Heart right ventricle (tissue), 16 donors: Measurements from ENCODE around the gene INSM1. TPM values are rescaled to one million over a fixed set of nuclear protein-coding genes. Genes with fewer than 3 reads are reported as not detected.

Source experiments
- ATAC-seq, 8 donors: fragments of 200-7000 bp; cut with Tn5 transposase; one replicate each; pipeline ENCODE4 v1.9.1; 2020; ENCODE audit warnings: mild to moderate bottlenecking in 8 of 8, moderate library complexity in 8 of 8, moderate number of reproducible peaks in 1 of 8
- DNase-seq, 2 donors: peaks; one replicate each; pipeline ENCODE4 v3.0.0-alpha.2; 2020
- H3K27ac ChIP-seq, 10 donors: fragments of 200-600 bp; sonication (generic) in 2 of 10; one replicate each; pipeline versions ENCODE4 v1.5.0 to v1.8.0; 2020 to 2022; ENCODE audit warnings: mild to moderate bottlenecking in 3 of 10
- H3K27me3 ChIP-seq, 7 donors: fragments of 200-600 bp; one replicate each; pipeline ENCODE4 v1.8.0; 2021 to 2022; ENCODE audit warnings: mild to moderate bottlenecking in 2 of 7
- H3K36me3 ChIP-seq, 9 donors: fragments of 200-600 bp; sonication (generic) in 1 of 9; one replicate each; pipeline versions ENCODE4 v1.5.0 to v1.8.0; 2020 to 2022; ENCODE audit warnings: mild to moderate bottlenecking in 2 of 9
- H3K4me1 ChIP-seq, 9 donors: fragments of 200-600 bp; sonication (generic) in 1 of 9; one replicate each; pipeline versions ENCODE4 v1.5.0 to v1.8.0; 2020 to 2022; ENCODE audit warnings: mild to moderate bottlenecking in 4 of 9
- H3K4me3 ChIP-seq, 10 donors: fragments of 200-600 bp; sonication (generic) in 2 of 10; one replicate each; pipeline versions ENCODE4 v1.5.0 to v1.8.0; 2020 to 2022; ENCODE audit warnings: mild to moderate bottlenecking in 7 of 10, moderate library complexity in 2 of 10
- H3K9me3 ChIP-seq, 11 donors: fragments of 200-600 bp in 10 of 11; sonication (generic) in 2 of 11; one replicate each; pipeline versions ENCODE4 v1.5.0 to v1.8.0; 2013 to 2022; ENCODE audit warnings: mild to moderate bottlenecking in 2 of 11, control low read depth in 1 of 11, moderate library complexity in 1 of 11
- WGBS, 2 donors: extraction: QIAGEN DNeasy Blood & Tissue Kit; methylation state at CpG; one replicate each; pipeline ENCODE4 v1.1.7; 2013; ENCODE audit warnings: inconsistent platforms in 1 of 2; 5-methylcytosine and 5-hydroxymethylcytosine counted together
- intact Hi-C, 10 donors: fragments of 100-400 bp; cut with DNase I; formaldehyde crosslinking; loops; one replicate each; pipeline versions ENCODE4 v1.11.1 to v1.14.2; 2022
- polyA plus RNA-seq, 2 donors: library from polyadenylated mRNA; stranded (reverse); fragments of 200-250 nt; gene quantifications; one replicate each; pipeline ENCODE4 v1.2.3, GENCODE V29; 2013
- total RNA-seq, 10 donors: library from RNA; stranded (reverse); fragmentation: NEBNext Ultra II Directional in 3 of 10; extraction: Animal tissue kit (Norgen Biotek cat#: 25700) in 3 of 10; gene quantifications; one replicate each; pipeline versions ENCODE4 v1.2.1 to v1.2.4, GENCODE V29; 2021 to 2023
- TF ChIP-seq, protein P1 (sequence below), 9 donors: fragments of 200-600 bp; sonication (generic) in 2 of 9; IDR thresholded peaks; one replicate each; pipeline versions ENCODE4 v1.5.0 to v1.8.0; 2021 to 2022; ENCODE audit warnings: antibody characterized with exemption in 9 of 9, mild to moderate bottlenecking in 5 of 9, moderate library complexity in 1 of 9
- donor health status: Arrhythmogenic right ventricular cardiomyopathy.
- donor health status: ischemic (EF 13 %, LVEDD 7.1; RV severe dilation, severe dysfunction).
- donor health status: healthy with polysubstance abuse.
- donor health status: DM: no; HTN: yes; CAD: no.
- donor health status: DM: no; HTN: no; CAD: no.
- donor health status: ischemic (EF 25% LVEDD 6.9; RV normal size, moderate dysfunction).
- donor health status: ischemic (EF 25% LVEDD 5.7; RV mildly dilated, moderate dysfunction).
- donor health status: healthy.
- donor health status: DM: yes; HTN: yes; CAD: no.
- donor health status: Ischemic cardiomyopathy.
- donor health status: ischemic (EF 35%, LVEDD 5.7; RV mildly dilated, moderate dysfunction).
- donor health status: nonischemic (EF 11% LVEDD 7.7; RV severe dilation, severe dysfunction).
- donor health status: DM: yes; HTN: yes; CAD: no.
- donor health status: PGD.
- donor health status: ischemic (EF 29% LVEDD 5.4; RV normal size, mild dysfunction).
- donor health status: nonischemic (EF 23%, LVEDD 6.1; RV moderate dilation, normal function).

Gene INSM1
- total and polyA plus RNA-seq, 12 donors = 0.01 to 0.09 (median 0.07) TPM; not detected in 9

DNA sequence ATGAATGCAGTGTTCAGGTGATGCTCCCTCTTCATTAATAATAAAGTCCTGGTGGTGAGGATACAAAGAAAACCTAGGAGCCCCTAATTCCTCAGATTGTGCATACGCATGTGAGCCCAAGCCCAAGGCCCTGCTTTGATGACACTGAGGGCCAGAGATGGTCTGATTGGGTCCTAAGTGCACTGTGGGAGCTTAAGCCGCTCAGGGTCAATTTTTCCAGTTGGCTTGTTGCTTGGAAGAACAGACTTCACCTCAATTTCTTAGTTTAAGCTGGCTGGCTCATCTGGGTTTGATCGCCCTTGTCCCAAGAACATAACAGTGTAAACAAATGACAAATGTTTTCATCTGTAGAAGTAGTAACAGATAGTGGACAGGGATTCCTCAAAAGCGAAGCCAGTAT is 41.4 kb downstream of the INSM1 start:
- no peaks in the 10 kb centered on the region for H3K9me3 ChIP-seq
- H3K27me3 ChIP-seq = no peaks in the 10 kb centered on the region
- peaks cover 0 to 59% (median 0%) of the 10 kb centered on the region in 9 donors for H3K36me3 ChIP-seq
- DNase-seq (no peak), ATAC-seq (no peak)
- no peak overlapping the region for H3K4me3 ChIP-seq
- H3K4me1 ChIP-seq = peaks cover 0 to 33% (median 18%) of the 10 kb centered on the region in 9 donors
- 98% methylated on average over 4 of the region's 4 CpGs for WGBS, 2 donors
- H3K27ac ChIP-seq = no peak overlapping the region
- TF ChIP-seq, protein P1, sequence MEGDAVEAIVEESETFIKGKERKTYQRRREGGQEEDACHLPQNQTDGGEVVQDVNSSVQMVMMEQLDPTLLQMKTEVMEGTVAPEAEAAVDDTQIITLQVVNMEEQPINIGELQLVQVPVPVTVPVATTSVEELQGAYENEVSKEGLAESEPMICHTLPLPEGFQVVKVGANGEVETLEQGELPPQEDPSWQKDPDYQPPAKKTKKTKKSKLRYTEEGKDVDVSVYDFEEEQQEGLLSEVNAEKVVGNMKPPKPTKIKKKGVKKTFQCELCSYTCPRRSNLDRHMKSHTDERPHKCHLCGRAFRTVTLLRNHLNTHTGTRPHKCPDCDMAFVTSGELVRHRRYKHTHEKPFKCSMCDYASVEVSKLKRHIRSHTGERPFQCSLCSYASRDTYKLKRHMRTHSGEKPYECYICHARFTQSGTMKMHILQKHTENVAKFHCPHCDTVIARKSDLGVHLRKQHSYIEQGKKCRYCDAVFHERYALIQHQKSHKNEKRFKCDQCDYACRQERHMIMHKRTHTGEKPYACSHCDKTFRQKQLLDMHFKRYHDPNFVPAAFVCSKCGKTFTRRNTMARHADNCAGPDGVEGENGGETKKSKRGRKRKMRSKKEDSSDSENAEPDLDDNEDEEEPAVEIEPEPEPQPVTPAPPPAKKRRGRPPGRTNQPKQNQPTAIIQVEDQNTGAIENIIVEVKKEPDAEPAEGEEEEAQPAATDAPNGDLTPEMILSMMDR (IDR thresholded peaks at IDR 0.05) = no peak
- intact Hi-C loops = no loop called here

- Histone ChIP-seq H3K27ac (no peak overlapping the region), H3K4me3 (no peak overlapping the region), H3K9me3 (no peaks in the 10 kb centered on the region), H3K4me1 (peaks cover 0 to 33% (median 18%) of the 10 kb centered on the region in 9 donors), H3K36me3 (peaks cover 0 to 51% (median 0%) of the 10 kb centered on the region in 9 donors), H3K27me3 (no peaks in the 10 kb centered on the region)
- DNase-seq (peak; percentile 51 to 54), ATAC-seq (peak; percentile 69 to 98 (median 88))
- TF ChIP-seq, protein P1 (IDR thresholded peaks at IDR 0.05) = no peak
- intact Hi-C loops = loop anchor here in 1 of 10 donors (5.0 kb wide), 1 partner anchor 57 kb away; no protein-coding TSS in a partner anchor
- WGBS, 2 donors = 16 to 27% methylated on average over 6 of the region's 6 CpGs
Measured at GRCh38 chr20:20410678-20411077, 42.8 kb downstream of the INSM1 start.

GRCh38 chr20:20411402-20411801 is 43.5 kb downstream of the INSM1 start:
- ATAC-seq (no peak), DNase-seq (no peak)
- peaks cover 0 to 46% (median 0%) of the 10 kb centered on the region in 9 donors for H3K36me3 ChIP-seq
- WGBS, 2 donors = 65 to 73% methylated on average over 12 of the region's 12 CpGs
- peaks cover 0 to 33% (median 18%) of the 10 kb centered on the region in 9 donors for H3K4me1 ChIP-seq
- intact Hi-C loops = loop anchor here in 1 of 10 donors (5.0 kb wide), 1 partner anchor 56 kb away; no protein-coding TSS in a partner anchor
- H3K27me3 ChIP-seq = no peaks in the 10 kb centered on the region
- H3K9me3 ChIP-seq = no peaks in the 10 kb centered on the region
- H3K4me3 ChIP-seq = no peak overlapping the region
- no peak overlapping the region for H3K27ac ChIP-seq
- TF ChIP-seq, protein P1 (IDR thresholded peaks at IDR 0.05) = no peak

GRCh38 chr20:20411836-20412235 is 43.9 kb downstream of the INSM1 start:
- Histone ChIP-seq H3K27ac (no peak overlapping the region), H3K4me3 (no peak overlapping the region), H3K9me3 (no peaks in the 10 kb centered on the region), H3K36me3 (peaks cover 0 to 43% (median 0%) of the 10 kb centered on the region in 9 donors), H3K4me1 (peaks cover 0 to 33% (median 18%) of the 10 kb centered on the region in 9 donors), H3K27me3 (no peaks in the 10 kb centered on the region)
- ATAC-seq (no peak), DNase-seq (no peak)
- intact Hi-C loops = loop anchor here in 1 of 10 donors (5.0 kb wide), 1 partner anchor 55 kb away; no protein-coding TSS in a partner anchor
- WGBS, 2 donors = 93 to 94% methylated on average over 17 of the region's 17 CpGs
- TF ChIP-seq, protein P1 (IDR thresholded peaks at IDR 0.05) = no peak
